Measurements from ENCODE around the gene CARD8.

Gene CARD8

GRCh38 chr19:48186015-48186414 lies 69.7 kb downstream of the CARD8 start:
- no peak for DNase-seq (ENCODE audit: low read depth)
- no peak overlapping the region for H3K4me3 ChIP-seq (ENCODE audit: control insufficient read depth, low read depth, low read length)
- TF ChIP-seq CTCF (IDR thresholded peaks at IDR 0.05; ENCODE audit: control insufficient read depth, insufficient read depth, low read depth, low read length, missing control alignments), result no peak

- no peak for TF ChIP-seq CTCF (IDR thresholded peaks at IDR 0.05; ENCODE audit: control insufficient read depth, insufficient read depth, low read depth, low read length, missing control alignments)
- no peak for DNase-seq (ENCODE audit: low read depth)
- no peak overlapping the region for H3K4me3 ChIP-seq (ENCODE audit: control insufficient read depth, low read depth, low read length)
These were observed 72.4 kb downstream of the CARD8 start for GRCh38 chr19:48183356-48183755.

- no peak overlapping the region for H3K4me3 ChIP-seq (ENCODE audit: control insufficient read depth, low read depth, low read length)
- peak; percentile 12 for TF ChIP-seq CTCF (IDR thresholded peaks at IDR 0.05; ENCODE audit: control insufficient read depth, insufficient read depth, low read depth, low read length, missing control alignments)
- DNase-seq (ENCODE audit: low read depth), result no peak
These were observed 73.3 kb downstream of the CARD8 start for GRCh38 chr19:48182434-48182833.

GRCh38 chr19:48181505-48181904 lies 74.2 kb downstream of the CARD8 start:
- no peak for DNase-seq (ENCODE audit: low read depth)
- no peak for TF ChIP-seq CTCF (IDR thresholded peaks at IDR 0.05; ENCODE audit: control insufficient read depth, insufficient read depth, low read depth, low read length, missing control alignments)
- H3K4me3 ChIP-seq (ENCODE audit: control insufficient read depth, low read depth, low read length), result no peak overlapping the region

GRCh38 chr19:48176226-48176625 lies 79.5 kb downstream of the CARD8 start:
- DNase-seq (ENCODE audit: low read depth), result no peak

GRCh38 chr19:48175578-48175977 lies 80.1 kb downstream of the CARD8 start:
- no peak for TF ChIP-seq CTCF (IDR thresholded peaks at IDR 0.05; ENCODE audit: control insufficient read depth, insufficient read depth, low read depth, low read length, missing control alignments)
- H3K4me3 ChIP-seq (ENCODE audit: control insufficient read depth, low read depth, low read length), result no peak overlapping the region
- DNase-seq (ENCODE audit: low read depth), result no peak

More at GRCh38 chr19:48176226-48176625, 79.5 kb downstream of the CARD8 start:
- no peak for TF ChIP-seq CTCF (IDR thresholded peaks at IDR 0.05; ENCODE audit: control insufficient read depth, insufficient read depth, low read depth, low read length, missing control alignments)
- no peak overlapping the region for H3K4me3 ChIP-seq (ENCODE audit: control insufficient read depth, low read depth, low read length)

GRCh38 chr19:48174445-48175030 lies 81.2 kb downstream of the CARD8 start:
- no peak for DNase-seq (ENCODE audit: low read depth)
- no peak overlapping the region for H3K4me3 ChIP-seq (ENCODE audit: control insufficient read depth, low read depth, low read length)
- no peak for TF ChIP-seq CTCF (IDR thresholded peaks at IDR 0.05; ENCODE audit: control insufficient read depth, insufficient read depth, low read depth, low read length, missing control alignments)

Measured in AG09309 (cell line).